ENCODE data around the gene FREY1. TPM values are rescaled to one million over a fixed set of nuclear protein-coding genes. Genes with fewer than 3 reads are reported as not detected.

Gene FREY1
- total RNA-seq, 1 donor from 2014 or later: not detected

GRCh38 chr11:45890886-45891550, 16.1 kb downstream of the FREY1 start:
- Histone ChIP-seq H3K4me2 (no peak overlapping the region), H3K4me3 (no peak overlapping the region), H3F3A (ENCODE audit: low read depth) (peaks cover 5% of the 10 kb centered on the region), H4K20me1 (ENCODE audit: low read depth) (peaks cover 23% of the 10 kb centered on the region), H3K9me3 (ENCODE audit: low read depth) (no peaks in the 10 kb centered on the region), H3K4me1 (peaks cover 11% of the 10 kb centered on the region), H3K36me3 (no peaks in the 10 kb centered on the region), H3K27ac (no peak overlapping the region), H2AFZ (replicated peaks) (no peak overlapping the region), H3K27me3 (peaks cover 8% of the 10 kb centered on the region), H3K79me2 (ENCODE audit: low read depth) (no peaks in the 10 kb centered on the region), H3K9ac (no peak overlapping the region)
- Mint-ChIP-seq H3K4me3 (no peak overlapping the region), H3K9me3 (no peaks in the 10 kb centered on the region), H3K4me1 (peaks cover 6% of the 10 kb centered on the region), H3K36me3 (no peaks in the 10 kb centered on the region), H3K27me3 (ENCODE audit: insufficient read depth, low read depth) (peaks cover 8% of the 10 kb centered on the region), H3K27ac (no peak overlapping the region)
- no peak for DNase-seq (ENCODE audit: low spot score)
- no peak for TF ChIP-seq CTCF (IDR thresholded peaks at IDR 0.05)
- TF ChIP-seq EZH2phosphoT487 (IDR thresholded peaks at IDR 0.05): no peak
- TF ChIP-seq EZH2 (IDR thresholded peaks at IDR 0.05): no peak

GRCh38 chr11:45889966-45890365, 17.1 kb downstream of the FREY1 start:
- peaks cover 21% of the 10 kb centered on the region for H4K20me1 ChIP-seq (ENCODE audit: low read depth)
- Mint-ChIP-seq H3K36me3 (no peaks in the 10 kb centered on the region), H3K27me3 (ENCODE audit: insufficient read depth, low read depth) (peaks cover 10% of the 10 kb centered on the region), H3K4me1 (peaks cover 7% of the 10 kb centered on the region), H3K4me3 (no peak overlapping the region), H3K9me3 (no peaks in the 10 kb centered on the region), H3K27ac (no peak overlapping the region)
- no peak overlapping the region for H3K4me2 ChIP-seq
- no peak for TF ChIP-seq EZH2 (IDR thresholded peaks at IDR 0.05)
- TF ChIP-seq EZH2phosphoT487 (IDR thresholded peaks at IDR 0.05): no peak
- no peak for TF ChIP-seq CTCF (IDR thresholded peaks at IDR 0.05)
- H3F3A ChIP-seq (ENCODE audit: low read depth): peaks cover 7% of the 10 kb centered on the region
- H3K9ac ChIP-seq: no peak overlapping the region
- no peaks in the 10 kb centered on the region for H3K9me3 ChIP-seq (ENCODE audit: low read depth)
- H3K4me3 ChIP-seq: no peak overlapping the region
- no peaks in the 10 kb centered on the region for H3K79me2 ChIP-seq (ENCODE audit: low read depth)
- peaks cover 10% of the 10 kb centered on the region for H3K4me1 ChIP-seq
- H3K27me3 ChIP-seq: peaks cover 11% of the 10 kb centered on the region
- no peak overlapping the region for H3K27ac ChIP-seq
- H3K36me3 ChIP-seq: no peaks in the 10 kb centered on the region
- no peak for DNase-seq (ENCODE audit: low spot score)
- no peak overlapping the region for H2AFZ ChIP-seq (replicated peaks)

- Mint-ChIP-seq H3K36me3 (no peaks in the 10 kb centered on the region), H3K9me3 (no peaks in the 10 kb centered on the region), H3K27ac (no peak overlapping the region), H3K4me1 (peaks cover 11% of the 10 kb centered on the region), H3K27me3 (ENCODE audit: insufficient read depth, low read depth) (peaks cover 11% of the 10 kb centered on the region), H3K4me3 (peak overlapping the region; percentile 7)
- Histone ChIP-seq H3K4me3 (no peak overlapping the region), H3K27ac (no peak overlapping the region), H4K20me1 (ENCODE audit: low read depth) (peaks cover 25% of the 10 kb centered on the region), H2AFZ (replicated peaks) (no peak overlapping the region), H3K27me3 (peaks cover 11% of the 10 kb centered on the region), H3K9ac (no peak overlapping the region), H3K79me2 (ENCODE audit: low read depth) (no peaks in the 10 kb centered on the region), H3K9me3 (ENCODE audit: low read depth) (no peaks in the 10 kb centered on the region), H3K4me2 (no peak overlapping the region), H3F3A (ENCODE audit: low read depth) (peaks cover 11% of the 10 kb centered on the region), H3K4me1 (peaks cover 10% of the 10 kb centered on the region), H3K36me3 (no peaks in the 10 kb centered on the region)
- TF ChIP-seq EZH2 (IDR thresholded peaks at IDR 0.05) (no peak), EZH2phosphoT487 (IDR thresholded peaks at IDR 0.05) (no peak), CTCF (IDR thresholded peaks at IDR 0.05) (no peak)
- DNase-seq (ENCODE audit: low spot score): no peak
Observed at GRCh38 chr11:45889555-45889954, 17.5 kb downstream of the FREY1 start.
